ENCODE measurements around the gene SLC38A9. TPM values are rescaled to one million over a fixed set of nuclear protein-coding genes. Genes with fewer than 3 reads are reported as not detected.

The SLC38A9 gene
- total RNA-seq, 1 donor from 2014 or later = 49.9 TPM

DNA sequence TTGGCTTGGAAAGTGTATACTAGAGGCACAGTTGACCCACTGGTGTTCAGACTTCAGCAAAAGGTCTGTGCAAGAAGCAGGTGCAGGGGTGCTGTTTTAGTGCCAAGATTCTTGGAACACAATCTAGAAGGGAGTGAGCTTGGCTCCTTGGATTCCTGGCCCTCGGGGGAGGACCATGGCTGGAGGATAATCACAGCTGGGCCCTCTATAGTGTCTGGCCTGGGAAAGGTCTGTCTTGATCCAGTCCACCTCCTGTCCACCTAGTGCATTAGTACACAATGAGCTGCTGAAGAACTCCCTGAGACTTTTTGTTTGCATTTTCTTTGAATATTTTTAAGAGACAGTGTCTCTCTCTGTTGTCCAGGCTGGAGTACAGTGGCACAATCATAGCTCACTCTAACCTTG is 126.9 kb downstream of the SLC38A9 start:
- H3K27me3 Mint-ChIP-seq = no peaks in the 10 kb centered on the region
- no peak overlapping the region for H3K27ac Mint-ChIP-seq
- H3K9me3 Mint-ChIP-seq (ENCODE audit: low read depth) = no peaks in the 10 kb centered on the region
- no peak overlapping the region for H3K4me3 Mint-ChIP-seq (ENCODE audit: low read depth)
- DNase-seq (ENCODE audit: low spot score, unreplicated experiment) = no peak
- H3K4me1 Mint-ChIP-seq (ENCODE audit: low read depth) = peaks cover 2% of the 10 kb centered on the region
- H3K36me3 Mint-ChIP-seq (ENCODE audit: insufficient read depth) = no peaks in the 10 kb centered on the region
- TF ChIP-seq, protein P1, sequence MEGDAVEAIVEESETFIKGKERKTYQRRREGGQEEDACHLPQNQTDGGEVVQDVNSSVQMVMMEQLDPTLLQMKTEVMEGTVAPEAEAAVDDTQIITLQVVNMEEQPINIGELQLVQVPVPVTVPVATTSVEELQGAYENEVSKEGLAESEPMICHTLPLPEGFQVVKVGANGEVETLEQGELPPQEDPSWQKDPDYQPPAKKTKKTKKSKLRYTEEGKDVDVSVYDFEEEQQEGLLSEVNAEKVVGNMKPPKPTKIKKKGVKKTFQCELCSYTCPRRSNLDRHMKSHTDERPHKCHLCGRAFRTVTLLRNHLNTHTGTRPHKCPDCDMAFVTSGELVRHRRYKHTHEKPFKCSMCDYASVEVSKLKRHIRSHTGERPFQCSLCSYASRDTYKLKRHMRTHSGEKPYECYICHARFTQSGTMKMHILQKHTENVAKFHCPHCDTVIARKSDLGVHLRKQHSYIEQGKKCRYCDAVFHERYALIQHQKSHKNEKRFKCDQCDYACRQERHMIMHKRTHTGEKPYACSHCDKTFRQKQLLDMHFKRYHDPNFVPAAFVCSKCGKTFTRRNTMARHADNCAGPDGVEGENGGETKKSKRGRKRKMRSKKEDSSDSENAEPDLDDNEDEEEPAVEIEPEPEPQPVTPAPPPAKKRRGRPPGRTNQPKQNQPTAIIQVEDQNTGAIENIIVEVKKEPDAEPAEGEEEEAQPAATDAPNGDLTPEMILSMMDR (IDR thresholded peaks at IDR 0.05; ENCODE audit: unreplicated experiment) = no peak

DNA sequence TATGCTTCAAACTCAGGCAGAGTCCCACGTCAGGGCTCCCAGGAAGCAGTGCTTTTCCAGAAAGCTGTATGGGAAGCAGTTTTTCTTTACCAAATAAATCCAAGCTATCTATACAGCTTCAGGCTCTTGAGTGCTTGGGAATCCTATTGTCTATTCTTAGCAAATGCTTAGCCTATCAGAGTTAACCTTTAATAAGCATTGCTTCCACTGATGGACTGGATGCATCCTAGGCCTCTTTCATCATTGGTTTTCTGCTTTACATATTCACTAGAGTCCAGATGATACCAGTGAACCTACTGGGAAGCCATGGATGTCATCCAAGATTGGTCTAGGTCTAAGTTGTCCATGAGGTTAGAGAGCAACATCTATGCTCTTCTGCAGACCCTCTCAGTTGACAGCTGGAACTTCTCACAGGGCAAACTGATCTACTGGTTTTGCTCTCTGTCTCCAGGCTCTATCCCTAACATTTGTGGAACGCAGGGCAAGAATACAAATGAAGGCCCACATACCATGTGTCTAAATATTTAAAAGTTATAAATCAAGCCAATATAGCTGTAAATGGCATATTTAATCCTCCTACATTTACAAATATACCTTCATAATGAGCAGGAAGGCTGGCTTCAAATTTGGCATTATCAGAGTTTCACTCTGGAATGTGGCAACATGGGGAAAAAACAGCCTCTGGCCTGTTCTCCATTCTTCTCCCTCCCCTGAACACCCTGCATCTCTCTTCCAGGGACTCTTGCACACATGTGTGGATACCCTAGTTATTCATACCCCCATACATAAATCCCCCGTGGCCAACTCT is 127.5 kb downstream of the SLC38A9 start:
- Mint-ChIP-seq H3K36me3 (ENCODE audit: insufficient read depth) (no peaks in the 10 kb centered on the region), H3K27ac (no peak overlapping the region), H3K9me3 (ENCODE audit: low read depth) (no peaks in the 10 kb centered on the region), H3K27me3 (no peaks in the 10 kb centered on the region), H3K4me3 (ENCODE audit: low read depth) (no peak overlapping the region), H3K4me1 (ENCODE audit: low read depth) (peaks cover 2% of the 10 kb centered on the region)
- TF ChIP-seq, protein P1 (IDR thresholded peaks at IDR 0.05; ENCODE audit: unreplicated experiment) = no peak
- DNase-seq (ENCODE audit: low spot score, unreplicated experiment) = no peak

DNA sequence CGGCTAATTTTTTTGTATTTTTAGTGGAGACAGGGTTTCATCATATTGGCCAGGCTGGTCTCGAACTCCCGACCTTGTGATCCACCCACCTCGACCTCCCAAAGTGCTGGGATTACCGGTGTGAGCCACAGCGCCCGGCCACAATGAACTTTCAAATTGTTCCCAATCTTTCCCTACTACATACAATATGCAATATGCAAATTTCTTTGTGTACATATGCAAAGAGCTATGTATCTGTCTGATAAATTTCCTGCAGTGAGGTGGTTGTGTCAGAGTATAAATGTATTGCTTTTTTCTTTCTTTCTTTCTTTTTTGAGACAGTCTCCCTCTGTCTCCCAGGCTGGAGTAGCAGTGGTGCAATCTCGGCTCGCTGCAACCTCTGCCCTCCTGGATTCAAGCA is 128.5 kb downstream of the SLC38A9 start:
- no peaks in the 10 kb centered on the region for H3K9me3 Mint-ChIP-seq (ENCODE audit: low read depth)
- TF ChIP-seq, protein P1 (IDR thresholded peaks at IDR 0.05; ENCODE audit: unreplicated experiment) = no peak
- H3K27ac Mint-ChIP-seq = no peak overlapping the region
- no peak overlapping the region for H3K4me3 Mint-ChIP-seq (ENCODE audit: low read depth)
- H3K27me3 Mint-ChIP-seq = peaks cover 3% of the 10 kb centered on the region
- H3K36me3 Mint-ChIP-seq (ENCODE audit: insufficient read depth) = no peaks in the 10 kb centered on the region
- DNase-seq (ENCODE audit: low spot score, unreplicated experiment) = no peak
- H3K4me1 Mint-ChIP-seq (ENCODE audit: low read depth) = peaks cover 2% of the 10 kb centered on the region

DNA sequence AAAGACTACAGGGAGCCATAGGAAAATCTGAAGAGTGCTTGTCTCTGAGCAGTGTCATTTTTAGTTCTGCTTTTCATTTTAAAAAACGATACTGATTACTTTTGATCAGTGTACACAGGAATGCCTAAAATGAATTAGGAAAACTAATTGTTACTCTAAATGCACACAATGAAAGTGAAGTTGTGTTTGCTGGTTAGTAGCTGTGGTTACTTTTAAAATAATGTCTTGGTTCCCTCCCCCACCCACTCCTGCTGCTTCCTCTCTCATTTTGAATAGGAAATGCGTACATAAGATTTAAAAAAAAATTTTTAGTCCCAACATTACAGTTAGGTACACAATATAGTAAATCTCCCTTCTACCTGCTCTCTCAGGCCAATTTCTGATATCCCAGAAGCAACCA is 129.9 kb downstream of the SLC38A9 start:
- H3K4me1 Mint-ChIP-seq (ENCODE audit: low read depth) = peaks cover 3% of the 10 kb centered on the region
- no peak overlapping the region for H3K27ac Mint-ChIP-seq
- no peak overlapping the region for H3K4me3 Mint-ChIP-seq (ENCODE audit: low read depth)
- no peak for DNase-seq (ENCODE audit: low spot score, unreplicated experiment)
- TF ChIP-seq, protein P1 (IDR thresholded peaks at IDR 0.05; ENCODE audit: unreplicated experiment) = no peak
- no peaks in the 10 kb centered on the region for H3K9me3 Mint-ChIP-seq (ENCODE audit: low read depth)
- H3K27me3 Mint-ChIP-seq = peaks cover 6% of the 10 kb centered on the region
- no peaks in the 10 kb centered on the region for H3K36me3 Mint-ChIP-seq (ENCODE audit: insufficient read depth)

DNA sequence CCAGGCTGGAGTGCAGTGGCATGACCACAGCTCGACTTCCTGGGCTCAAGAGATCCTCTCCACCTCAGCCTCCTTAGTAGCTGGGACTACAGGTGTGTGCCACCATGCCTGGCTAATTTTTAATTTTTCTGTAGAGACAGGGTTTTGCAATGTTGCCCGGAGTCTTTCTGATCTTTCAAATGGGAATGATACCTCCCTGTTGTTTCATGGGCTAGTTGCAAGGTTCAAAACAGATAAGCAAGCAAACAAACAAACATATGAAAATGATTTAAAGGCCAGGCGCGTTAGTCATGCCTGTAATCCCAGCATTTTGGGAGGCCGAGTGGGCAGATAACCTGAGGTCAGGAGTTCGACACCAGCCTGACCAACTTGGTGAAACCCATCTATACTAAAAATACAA is 132.1 kb downstream of the SLC38A9 start:
- Mint-ChIP-seq H3K27ac (no peak overlapping the region), H3K36me3 (ENCODE audit: insufficient read depth) (no peaks in the 10 kb centered on the region)

More for the DNA sequence above, 132.1 kb downstream of the SLC38A9 start:
- Mint-ChIP-seq H3K27me3 (peaks cover 6% of the 10 kb centered on the region), H3K4me1 (ENCODE audit: low read depth) (peaks cover 3% of the 10 kb centered on the region), H3K9me3 (ENCODE audit: low read depth) (no peaks in the 10 kb centered on the region), H3K4me3 (ENCODE audit: low read depth) (no peak overlapping the region)
- no peak for DNase-seq (ENCODE audit: low spot score, unreplicated experiment)
- TF ChIP-seq, protein P1 (IDR thresholded peaks at IDR 0.05; ENCODE audit: unreplicated experiment) = no peak
